Progenitor cell of endocrine pancreas (in vitro differentiated cells): Measurements from ENCODE around the gene MAST4. TPM values are rescaled to one million over a fixed set of nuclear protein-coding genes. Genes with fewer than 3 reads are reported as not detected.

Experiments
- DNase-seq: peaks from one replicate; pipeline ENCODE4 v3.0.0; 2021; ENCODE audit warnings: low spot score; ENCODE audit not compliant: unreplicated experiment
- H3K27ac Mint-ChIP-seq: 2 replicates; pipeline ENCODE4 v1.8.0; 2021; ENCODE audit warnings: mild to moderate bottlenecking, moderate library complexity, mixed read lengths
- H3K27me3 Mint-ChIP-seq: 2 replicates; pipeline ENCODE4 v1.8.0; 2021; ENCODE audit warnings: mixed read lengths
- H3K36me3 Mint-ChIP-seq: 2 replicates; pipeline ENCODE4 v1.8.0; 2022; ENCODE audit warnings: mixed read lengths; ENCODE audit not compliant: insufficient read depth
- H3K4me1 Mint-ChIP-seq: 2 replicates; pipeline ENCODE4 v1.8.0; 2021; ENCODE audit warnings: low read depth, mixed read lengths
- H3K4me3 Mint-ChIP-seq: 2 replicates; pipeline ENCODE4 v1.8.0; 2021; ENCODE audit warnings: low read depth, mild to moderate bottlenecking, moderate library complexity, mixed read lengths
- H3K9me3 Mint-ChIP-seq: 2 replicates; pipeline ENCODE4 v1.8.0; 2021; ENCODE audit warnings: low read depth, mixed read lengths
- CTCF ChIP-seq: fragments of 200-600 bp; sonication (generic); IDR thresholded peaks from one replicate; pipeline ENCODE4 v1.5.0; 2021; ENCODE audit warnings: antibody characterized with exemption, mild to moderate bottlenecking; ENCODE audit not compliant: unreplicated experiment
- total RNA-seq: library from RNA; stranded (reverse); gene quantifications from 2 replicates; pipeline ENCODE4 v1.2.1, GENCODE V29; 2021

Gene MAST4
- total RNA-seq, 1 donor from 2014 or later, result 45.3 TPM

GRCh38 chr5:66779528-66779927, 183.3 kb downstream of the MAST4 start:
- no peak for DNase-seq
- peaks cover 7% of the 10 kb centered on the region for H3K9me3 Mint-ChIP-seq
- no peak overlapping the region for H3K27ac Mint-ChIP-seq
- H3K27me3 Mint-ChIP-seq, result no peaks in the 10 kb centered on the region
- peaks cover 5% of the 10 kb centered on the region for H3K4me1 Mint-ChIP-seq
- no peak overlapping the region for H3K4me3 Mint-ChIP-seq
- H3K36me3 Mint-ChIP-seq, result peaks cover 9% of the 10 kb centered on the region
- no peak for TF ChIP-seq CTCF

GRCh38 chr5:66788556-66788955, 192.4 kb downstream of the MAST4 start:
- H3K27ac Mint-ChIP-seq, result no peak overlapping the region
- no peak overlapping the region for H3K4me3 Mint-ChIP-seq
- peaks cover 12% of the 10 kb centered on the region for H3K4me1 Mint-ChIP-seq
- DNase-seq, result no peak
- TF ChIP-seq CTCF, result no peak
- no peaks in the 10 kb centered on the region for H3K27me3 Mint-ChIP-seq
- no peaks in the 10 kb centered on the region for H3K9me3 Mint-ChIP-seq
- peaks cover 13% of the 10 kb centered on the region for H3K36me3 Mint-ChIP-seq

GRCh38 chr5:66789434-66789833, 193.2 kb downstream of the MAST4 start:
- peaks cover 13% of the 10 kb centered on the region for H3K36me3 Mint-ChIP-seq
- H3K27me3 Mint-ChIP-seq, result no peaks in the 10 kb centered on the region
- H3K4me3 Mint-ChIP-seq, result no peak overlapping the region
- TF ChIP-seq CTCF, result no peak
- DNase-seq, result no peak
- H3K4me1 Mint-ChIP-seq, result peaks cover 12% of the 10 kb centered on the region
- no peak overlapping the region for H3K27ac Mint-ChIP-seq
- H3K9me3 Mint-ChIP-seq, result no peaks in the 10 kb centered on the region

GRCh38 chr5:66793049-66793448, 196.9 kb downstream of the MAST4 start:
- no peaks in the 10 kb centered on the region for H3K9me3 Mint-ChIP-seq

GRCh38 chr5:66795682-66796081, 199.5 kb downstream of the MAST4 start:
- no peaks in the 10 kb centered on the region for H3K27me3 Mint-ChIP-seq
- no peak overlapping the region for H3K27ac Mint-ChIP-seq
- H3K9me3 Mint-ChIP-seq, result no peaks in the 10 kb centered on the region
- H3K4me1 Mint-ChIP-seq, result peaks cover 12% of the 10 kb centered on the region
- H3K36me3 Mint-ChIP-seq, result peaks cover 5% of the 10 kb centered on the region
- H3K4me3 Mint-ChIP-seq, result no peak overlapping the region
- no peak for TF ChIP-seq CTCF
- DNase-seq, result no peak

More at GRCh38 chr5:66793049-66793448, 196.9 kb downstream of the MAST4 start:
- DNase-seq, result no peak
- TF ChIP-seq CTCF, result no peak
- Mint-ChIP-seq H3K36me3 (peaks cover 13% of the 10 kb centered on the region), H3K4me1 (peaks cover 12% of the 10 kb centered on the region), H3K27ac (no peak overlapping the region), H3K27me3 (no peaks in the 10 kb centered on the region), H3K4me3 (no peak overlapping the region)
